ENCODE data around the gene ETNK2.

ETNK2 gene

GRCh38 chr1:204196068-204196795, 44.4 kb upstream of the ETNK2 start, which contains the start of gene KISS1:
KISS1 (minus strand) TSS chr1:204196491; CDS start chr1:204192876, 3,615 bp downstream.
- DNase-seq (ENCODE audit: low spot score), result no peak
- in situ Hi-C loops (cut with MboI; ENCODE audit: low pct_unique_long_range_greater_than_20kb, low sequenced_read_pairs, unreplicated experiment), result no loop called here
- TF ChIP-seq, protein P1, sequence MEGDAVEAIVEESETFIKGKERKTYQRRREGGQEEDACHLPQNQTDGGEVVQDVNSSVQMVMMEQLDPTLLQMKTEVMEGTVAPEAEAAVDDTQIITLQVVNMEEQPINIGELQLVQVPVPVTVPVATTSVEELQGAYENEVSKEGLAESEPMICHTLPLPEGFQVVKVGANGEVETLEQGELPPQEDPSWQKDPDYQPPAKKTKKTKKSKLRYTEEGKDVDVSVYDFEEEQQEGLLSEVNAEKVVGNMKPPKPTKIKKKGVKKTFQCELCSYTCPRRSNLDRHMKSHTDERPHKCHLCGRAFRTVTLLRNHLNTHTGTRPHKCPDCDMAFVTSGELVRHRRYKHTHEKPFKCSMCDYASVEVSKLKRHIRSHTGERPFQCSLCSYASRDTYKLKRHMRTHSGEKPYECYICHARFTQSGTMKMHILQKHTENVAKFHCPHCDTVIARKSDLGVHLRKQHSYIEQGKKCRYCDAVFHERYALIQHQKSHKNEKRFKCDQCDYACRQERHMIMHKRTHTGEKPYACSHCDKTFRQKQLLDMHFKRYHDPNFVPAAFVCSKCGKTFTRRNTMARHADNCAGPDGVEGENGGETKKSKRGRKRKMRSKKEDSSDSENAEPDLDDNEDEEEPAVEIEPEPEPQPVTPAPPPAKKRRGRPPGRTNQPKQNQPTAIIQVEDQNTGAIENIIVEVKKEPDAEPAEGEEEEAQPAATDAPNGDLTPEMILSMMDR (IDR thresholded peaks at IDR 0.05; ENCODE audit: extremely low read depth, insufficient read depth, missing control alignments), result no peak

DNA sequence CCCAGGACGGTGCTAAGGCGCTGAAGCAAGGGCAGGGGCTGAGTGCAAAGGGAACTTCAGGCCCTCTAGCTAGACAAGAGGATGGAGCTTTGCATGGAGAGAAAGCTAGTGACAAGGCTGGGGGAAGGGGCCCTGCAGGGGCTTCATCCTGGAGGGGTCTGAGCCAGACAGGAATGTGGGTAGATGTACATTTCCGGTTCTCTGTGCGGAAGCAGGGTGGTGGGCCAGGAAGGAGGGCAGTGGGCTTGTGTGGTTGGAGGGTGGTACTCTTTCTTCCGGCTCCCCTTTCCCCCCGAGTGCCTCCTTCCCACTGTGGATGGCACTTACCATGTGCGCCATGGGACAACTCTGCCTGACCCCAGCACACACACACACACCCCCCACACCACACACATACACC, 42.9 kb upstream of the ETNK2 start:
- TF ChIP-seq, protein P1 (IDR thresholded peaks at IDR 0.05; ENCODE audit: extremely low read depth, insufficient read depth, missing control alignments), result no peak
- DNase-seq (ENCODE audit: low spot score), result no peak
- in situ Hi-C loops (cut with MboI; ENCODE audit: low pct_unique_long_range_greater_than_20kb, low sequenced_read_pairs, unreplicated experiment), result no loop called here

GRCh38 chr1:204194080-204194479, 42.2 kb upstream of the ETNK2 start:
- TF ChIP-seq, protein P1 (IDR thresholded peaks at IDR 0.05; ENCODE audit: extremely low read depth, insufficient read depth, missing control alignments), result no peak
- in situ Hi-C loops (cut with MboI; ENCODE audit: low pct_unique_long_range_greater_than_20kb, low sequenced_read_pairs, unreplicated experiment), result no loop called here
- DNase-seq (ENCODE audit: low spot score), result no peak

- TF ChIP-seq, protein P1 (IDR thresholded peaks at IDR 0.05; ENCODE audit: extremely low read depth, insufficient read depth, missing control alignments), result no peak
- in situ Hi-C loops (cut with MboI; ENCODE audit: low pct_unique_long_range_greater_than_20kb, low sequenced_read_pairs, unreplicated experiment), result no loop called here
- no peak for DNase-seq (ENCODE audit: low spot score)
These were observed 40.9 kb upstream of the ETNK2 start for GRCh38 chr1:204192589-204193352.

DNA sequence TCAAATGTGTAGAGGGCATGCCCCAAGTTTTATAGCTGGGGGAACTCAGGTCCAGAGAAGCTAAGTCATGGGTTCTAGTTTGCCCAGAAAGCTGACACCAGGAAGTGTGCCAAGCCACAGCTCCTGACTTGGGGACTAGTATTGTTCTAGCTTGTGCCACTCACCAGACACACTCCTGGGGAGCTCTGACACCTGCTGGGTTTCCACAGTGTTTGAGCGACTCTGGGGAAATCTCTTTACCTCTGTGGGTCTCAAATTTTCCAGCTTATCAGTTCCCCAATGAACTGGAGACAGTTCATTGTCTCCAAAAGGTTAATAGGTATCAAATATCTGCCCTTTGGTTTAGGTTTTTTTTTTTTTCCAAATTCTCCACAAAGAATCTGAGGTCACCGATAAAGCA, 40.2 kb upstream of the ETNK2 start:
- in situ Hi-C loops (cut with MboI; ENCODE audit: low pct_unique_long_range_greater_than_20kb, low sequenced_read_pairs, unreplicated experiment), result no loop called here
- DNase-seq (ENCODE audit: low spot score), result no peak
- TF ChIP-seq, protein P1 (IDR thresholded peaks at IDR 0.05; ENCODE audit: extremely low read depth, insufficient read depth, missing control alignments), result no peak

- in situ Hi-C loops (cut with MboI; ENCODE audit: low pct_unique_long_range_greater_than_20kb, low sequenced_read_pairs, unreplicated experiment), result no loop called here
- DNase-seq (ENCODE audit: low spot score), result no peak
- TF ChIP-seq, protein P1 (IDR thresholded peaks at IDR 0.05; ENCODE audit: extremely low read depth, insufficient read depth, missing control alignments), result no peak
These were observed 39.6 kb upstream of the ETNK2 start for GRCh38 chr1:204191456-204191855.

Data from GM13977 (cell line).